ENCODE results near the gene DOCK2. TPM values are rescaled to one million over a fixed set of nuclear protein-coding genes. Genes with fewer than 3 reads are reported as not detected.

Gene DOCK2
- polyA plus RNA-seq, 3 donors, result 57.5 to 178 (median 115) TPM

GRCh38 chr5:169938439-169938838 is 301.4 kb downstream of the DOCK2 start:
- no peak for DNase-seq
- peaks cover 46 to 71% of the 10 kb centered on the region in 2 donors for H3K36me3 Mint-ChIP-seq
- H3K36me3 ChIP-seq (replicated peaks in 1 of 2; ENCODE audit: control insufficient read depth in 1 of 2, insufficient read depth in 2 of 2, low read length in 2 of 2), result peaks cover 28 to 77% of the 10 kb centered on the region in 2 donors
- no peaks in the 10 kb centered on the region for H3K27me3 ChIP-seq (ENCODE audit: control insufficient read depth in 2 of 2, insufficient read depth in 2 of 2, low read length in 2 of 2)
- H3K27ac Mint-ChIP-seq, result no peak overlapping the region
- H4K20me1 ChIP-seq (ENCODE audit: insufficient read depth, low read length), result peaks cover 99% of the 10 kb centered on the region
- H3K27ac ChIP-seq (ENCODE audit: low read depth in 1 of 2, low read length in 2 of 2), result peak overlapping the region in 1 of 2 donors; percentile 21
- H3K4me1 ChIP-seq (ENCODE audit: control insufficient read depth in 1 of 2, insufficient read depth in 2 of 2, low read length in 2 of 2), result no peaks in the 10 kb centered on the region
- no CpG with 5 or more reads among the region's 2 CpGs for WGBS (ENCODE audit: insufficient coverage)
- no peak overlapping the region for H3K4me3 ChIP-seq (replicated peaks in 1 of 3; ENCODE audit: low read depth in 2 of 3, low read length in 3 of 3)
- no peak overlapping the region for H3K9ac ChIP-seq (ENCODE audit: insufficient read depth, low read length, poor library complexity, severe bottlenecking)
- no peak overlapping the region for H2AFZ ChIP-seq (ENCODE audit: insufficient read depth, low read depth, low read length, poor library complexity, severe bottlenecking)
- H3K4me2 ChIP-seq (replicated peaks; ENCODE audit: extremely low read depth, low read length, poor library complexity, severe bottlenecking), result no peak overlapping the region
- TF ChIP-seq CTCF (IDR thresholded peaks at IDR 0.05), result no peak
- H3K9me3 Mint-ChIP-seq, result peaks cover 0 to 3% (median 0%) of the 10 kb centered on the region in 7 donors
- no peak overlapping the region for H3K4me3 Mint-ChIP-seq
- intact Hi-C loops (cut with micrococcal nuclease), result no loop called here
- H3K79me2 ChIP-seq (ENCODE audit: insufficient read depth, low read length), result peaks cover 17% of the 10 kb centered on the region
- no peaks in the 10 kb centered on the region for H3K27me3 Mint-ChIP-seq (ENCODE audit: low read depth in 3 of 3)
- H3K4me1 Mint-ChIP-seq, result peaks cover 11% of the 10 kb centered on the region
- no peaks in the 10 kb centered on the region for H3K9me3 ChIP-seq (replicated peaks in 1 of 2; ENCODE audit: control insufficient read depth in 1 of 2, insufficient read depth in 1 of 2, low read length in 2 of 2)

- Histone ChIP-seq H3K9me3 (replicated peaks in 1 of 2; ENCODE audit: control insufficient read depth in 1 of 2, insufficient read depth in 1 of 2, low read length in 2 of 2) (no peaks in the 10 kb centered on the region), H3K4me1 (ENCODE audit: control insufficient read depth in 1 of 2, insufficient read depth in 2 of 2, low read length in 2 of 2) (peaks cover 0 to 8% of the 10 kb centered on the region in 2 donors), H3K79me2 (ENCODE audit: insufficient read depth, low read length) (peaks cover 29% of the 10 kb centered on the region), H2AFZ (ENCODE audit: insufficient read depth, low read depth, low read length, poor library complexity, severe bottlenecking) (no peak overlapping the region), H3K4me2 (replicated peaks; ENCODE audit: extremely low read depth, low read length, poor library complexity, severe bottlenecking) (no peak overlapping the region), H3K36me3 (replicated peaks in 1 of 2; ENCODE audit: control insufficient read depth in 1 of 2, insufficient read depth in 2 of 2, low read length in 2 of 2) (peaks cover 15 to 64% of the 10 kb centered on the region in 2 donors), H3K27me3 (ENCODE audit: control insufficient read depth in 2 of 2, insufficient read depth in 2 of 2, low read length in 2 of 2) (no peaks in the 10 kb centered on the region), H3K27ac (ENCODE audit: low read depth in 1 of 2, low read length in 2 of 2) (no peak overlapping the region), H3K4me3 (replicated peaks in 1 of 3; ENCODE audit: low read depth in 2 of 3, low read length in 3 of 3) (no peak overlapping the region), H4K20me1 (ENCODE audit: insufficient read depth, low read length) (peaks cover 99% of the 10 kb centered on the region), H3K9ac (ENCODE audit: insufficient read depth, low read length, poor library complexity, severe bottlenecking) (no peak overlapping the region)
- H3K4me3 Mint-ChIP-seq, result no peak overlapping the region
- peaks cover 39 to 62% of the 10 kb centered on the region in 2 donors for H3K36me3 Mint-ChIP-seq
- peaks cover 0 to 3% (median 0%) of the 10 kb centered on the region in 7 donors for H3K9me3 Mint-ChIP-seq
- DNase-seq, result no peak
- TF ChIP-seq CTCF (IDR thresholded peaks at IDR 0.05), result no peak
- H3K4me1 Mint-ChIP-seq, result peaks cover 19% of the 10 kb centered on the region
- no CpG with 5 or more reads among the region's 2 CpGs for WGBS (ENCODE audit: insufficient coverage)
- intact Hi-C loops (cut with micrococcal nuclease), result no loop called here
- H3K27me3 Mint-ChIP-seq (ENCODE audit: low read depth in 3 of 3), result no peaks in the 10 kb centered on the region
- H3K27ac Mint-ChIP-seq, result peak overlapping the region in 2 of 7 donors; percentile 8 to 29
Observed at GRCh38 chr5:169939731-169940130, 302.7 kb downstream of the DOCK2 start.

All from CD14-positive monocyte (primary cell).